ENCODE measurements around the gene CFAP61. TPM values are rescaled to one million over a fixed set of nuclear protein-coding genes. Genes with fewer than 3 reads are reported as not detected.
"Not testable (repeated sequence)": the region's sequence is repeated elsewhere in the genome, so short reads cannot be mapped to it uniquely, and the experiment has no call there.

Gene CFAP61
- polyA plus RNA-seq, 1 experiment = not detected

DNA sequence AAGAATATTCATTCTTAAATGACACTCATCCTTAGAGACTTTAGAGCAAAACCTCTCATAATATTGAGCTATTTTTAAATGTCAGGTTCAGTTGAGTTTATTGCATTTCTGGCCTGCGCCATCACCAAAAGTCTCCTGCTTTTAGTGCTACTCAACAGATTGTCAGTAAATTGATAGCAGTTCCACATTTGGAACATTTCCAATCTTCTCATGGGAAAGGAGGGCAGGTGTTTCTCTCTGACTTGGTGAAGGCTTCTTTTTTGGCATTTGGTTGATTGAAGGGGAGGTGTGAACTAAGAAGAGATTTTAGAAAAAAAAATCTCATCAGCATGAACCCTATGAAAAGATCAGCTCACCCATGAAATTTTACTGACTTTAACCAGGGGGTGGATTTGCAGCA is 189.6 kb downstream of the CFAP61 start:
- POLR2A ChIA-PET = no interaction called here
- TF ChIP-seq, protein P1, sequence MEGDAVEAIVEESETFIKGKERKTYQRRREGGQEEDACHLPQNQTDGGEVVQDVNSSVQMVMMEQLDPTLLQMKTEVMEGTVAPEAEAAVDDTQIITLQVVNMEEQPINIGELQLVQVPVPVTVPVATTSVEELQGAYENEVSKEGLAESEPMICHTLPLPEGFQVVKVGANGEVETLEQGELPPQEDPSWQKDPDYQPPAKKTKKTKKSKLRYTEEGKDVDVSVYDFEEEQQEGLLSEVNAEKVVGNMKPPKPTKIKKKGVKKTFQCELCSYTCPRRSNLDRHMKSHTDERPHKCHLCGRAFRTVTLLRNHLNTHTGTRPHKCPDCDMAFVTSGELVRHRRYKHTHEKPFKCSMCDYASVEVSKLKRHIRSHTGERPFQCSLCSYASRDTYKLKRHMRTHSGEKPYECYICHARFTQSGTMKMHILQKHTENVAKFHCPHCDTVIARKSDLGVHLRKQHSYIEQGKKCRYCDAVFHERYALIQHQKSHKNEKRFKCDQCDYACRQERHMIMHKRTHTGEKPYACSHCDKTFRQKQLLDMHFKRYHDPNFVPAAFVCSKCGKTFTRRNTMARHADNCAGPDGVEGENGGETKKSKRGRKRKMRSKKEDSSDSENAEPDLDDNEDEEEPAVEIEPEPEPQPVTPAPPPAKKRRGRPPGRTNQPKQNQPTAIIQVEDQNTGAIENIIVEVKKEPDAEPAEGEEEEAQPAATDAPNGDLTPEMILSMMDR (IDR thresholded peaks at IDR 0.05; ENCODE audit: low read depth, low read length) = no peak
- Histone ChIP-seq H3K9me3 (ENCODE audit: control insufficient read depth, insufficient read depth, low read length) (no peaks in the 10 kb centered on the region), H3K4me3 (ENCODE audit: low read depth, low read length) (no peak overlapping the region), H3K27me3 (ENCODE audit: control insufficient read depth, insufficient read depth, low read length) (peaks cover 3% of the 10 kb centered on the region), H3K27ac (ENCODE audit: low read depth, low read length) (no peak overlapping the region)
- CTCF ChIA-PET = no interaction called here
- DNase-seq (ENCODE audit: low read depth, low spot score) = no peak

DNA sequence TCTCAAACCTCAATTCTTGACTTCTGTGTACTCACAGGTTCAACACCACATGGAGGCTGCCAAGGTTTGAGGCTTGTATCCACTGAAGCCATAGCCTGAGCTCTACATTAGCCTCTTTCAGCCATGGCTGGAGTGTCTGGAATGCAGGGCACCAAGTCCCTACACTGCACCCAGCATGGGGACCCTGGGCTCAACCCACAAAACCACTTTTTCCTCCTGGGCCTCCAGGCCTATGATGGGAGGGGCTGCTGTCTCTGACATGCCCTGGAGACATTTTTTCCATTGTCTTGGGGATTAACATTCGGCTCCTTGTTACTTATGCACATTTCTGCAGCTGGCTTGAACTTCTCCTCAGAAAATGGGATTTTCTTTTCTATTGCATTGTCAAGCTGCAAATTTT is 192.1 kb downstream of the CFAP61 start:
- DNase-seq (ENCODE audit: low read depth, low spot score); CTCF ChIA-PET; H3K4me3 ChIP-seq (ENCODE audit: low read depth, low read length); H3K9me3 ChIP-seq (ENCODE audit: control insufficient read depth, insufficient read depth, low read length); H3K27me3 ChIP-seq (ENCODE audit: control insufficient read depth, insufficient read depth, low read length); POLR2A ChIA-PET; H3K27ac ChIP-seq (ENCODE audit: low read depth, low read length): not testable (repeated sequence)

DNA sequence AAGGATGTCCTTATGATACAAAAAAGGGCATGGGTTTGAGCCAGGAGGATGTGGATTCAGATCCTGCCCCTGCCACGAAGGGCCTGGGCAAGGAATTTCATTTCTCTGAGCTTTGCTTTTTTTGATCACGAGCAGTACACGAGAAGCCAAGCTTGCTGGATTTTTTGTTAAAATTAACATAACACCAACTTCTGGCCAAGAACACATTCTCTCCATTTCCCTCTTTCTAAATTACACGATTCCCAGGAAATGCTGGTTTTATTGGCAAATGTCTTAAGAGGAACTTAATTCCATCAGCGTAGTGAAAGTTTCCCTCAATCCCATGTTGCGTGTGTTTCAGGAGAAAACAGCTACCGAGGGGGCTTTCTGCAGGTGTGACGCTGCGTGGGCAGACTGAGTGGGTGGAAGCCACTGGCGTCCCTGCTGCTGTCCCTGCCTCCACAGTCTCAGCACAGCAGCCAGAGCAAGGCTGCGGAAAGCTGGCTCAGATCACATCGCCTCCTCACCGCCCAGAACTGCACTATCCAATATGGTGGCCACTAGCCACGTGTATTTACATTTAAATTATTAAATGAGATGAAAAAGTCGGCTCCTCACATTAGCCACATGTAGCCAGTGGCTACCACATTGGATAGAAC is 194.8 kb downstream of the CFAP61 start:
- Histone ChIP-seq H3K9me3 (ENCODE audit: control insufficient read depth, insufficient read depth, low read length) (no peaks in the 10 kb centered on the region), H3K27ac (ENCODE audit: low read depth, low read length) (no peak overlapping the region), H3K27me3 (ENCODE audit: control insufficient read depth, insufficient read depth, low read length) (no peaks in the 10 kb centered on the region), H3K4me3 (ENCODE audit: low read depth, low read length) (no peak overlapping the region)
- TF ChIP-seq, protein P1 (IDR thresholded peaks at IDR 0.05; ENCODE audit: low read depth, low read length) = no peak
- ChIA-PET CTCF (interaction anchor here (1.0 kb wide), 1 partner anchor 346 kb away, joined by 4 read pairs; no protein-coding TSS in a partner anchor), POLR2A (no interaction called here)
- no peak for DNase-seq (ENCODE audit: low read depth, low spot score)

DNA sequence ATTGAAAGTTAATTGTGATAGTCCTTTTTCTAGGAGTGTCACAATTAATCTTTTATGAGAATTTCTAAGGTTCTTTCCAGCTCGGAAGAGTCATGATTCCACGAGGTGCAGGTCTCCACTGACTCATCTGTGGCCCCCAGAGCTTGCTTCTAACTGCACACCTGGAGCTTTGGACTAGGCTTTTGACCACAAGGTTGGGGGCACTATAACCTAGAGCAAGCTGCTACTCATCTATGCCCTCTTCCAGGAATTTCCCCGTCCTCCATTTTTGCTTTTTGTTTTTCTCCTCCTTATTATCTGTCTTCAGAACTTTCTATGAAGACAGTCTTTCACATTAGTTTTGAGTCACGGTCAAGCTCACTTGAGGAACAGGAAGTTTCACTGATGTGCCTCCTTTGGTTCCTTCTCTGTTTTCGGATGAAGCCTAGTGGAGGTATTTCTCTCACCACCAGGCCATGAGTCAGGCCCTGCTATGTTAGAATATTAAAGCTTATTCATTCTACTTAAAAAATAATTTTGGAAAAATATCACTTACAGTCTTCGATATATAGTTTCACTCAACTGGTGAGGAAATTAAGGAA is 196.4 kb downstream of the CFAP61 start:
- TF ChIP-seq, protein P1 (IDR thresholded peaks at IDR 0.05; ENCODE audit: low read depth, low read length) = no peak
- no peaks in the 10 kb centered on the region for H3K9me3 ChIP-seq (ENCODE audit: control insufficient read depth, insufficient read depth, low read length)
- H3K4me3 ChIP-seq (ENCODE audit: low read depth, low read length) = no peak overlapping the region
- DNase-seq (ENCODE audit: low read depth, low spot score) = no peak
- POLR2A ChIA-PET = no interaction called here
- CTCF ChIA-PET = interaction anchor here (0.7 to 1.0 kb wide), 2 partner anchors 10 to 12 kb away, joined by 3 read pairs; no protein-coding TSS in a partner anchor
- no peak overlapping the region for H3K27ac ChIP-seq (ENCODE audit: low read depth, low read length)
- no peaks in the 10 kb centered on the region for H3K27me3 ChIP-seq (ENCODE audit: control insufficient read depth, insufficient read depth, low read length)

DNA sequence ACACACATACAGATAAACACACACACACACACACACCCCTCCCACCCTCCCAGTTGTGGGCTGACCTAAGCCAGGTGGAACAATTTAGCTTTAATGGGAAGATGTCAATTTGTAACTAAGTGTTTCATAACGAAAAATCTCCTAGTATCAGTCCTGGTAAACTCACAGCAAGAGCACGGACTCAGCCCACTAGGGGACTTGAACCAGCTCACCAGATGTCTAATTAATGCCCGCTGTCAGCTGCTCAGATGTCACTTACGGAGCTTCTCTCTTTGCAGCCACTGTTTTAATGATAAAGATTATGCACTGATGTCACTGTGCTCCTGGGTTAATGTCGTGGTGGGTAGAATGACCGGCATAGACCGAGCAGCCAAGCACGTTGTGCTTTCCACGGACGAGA is 199.0 kb downstream of the CFAP61 start:
- Histone ChIP-seq H3K27me3 (ENCODE audit: control insufficient read depth, insufficient read depth, low read length) (no peaks in the 10 kb centered on the region), H3K4me3 (ENCODE audit: low read depth, low read length) (no peak overlapping the region), H3K9me3 (ENCODE audit: control insufficient read depth, insufficient read depth, low read length) (no peaks in the 10 kb centered on the region), H3K27ac (ENCODE audit: low read depth, low read length) (no peak overlapping the region)
- no peak for DNase-seq (ENCODE audit: low read depth, low spot score)
- ChIA-PET CTCF (interaction anchor here (0.7 to 1.4 kb wide), 3 partner anchors 8 to 14 kb away, joined by 3 read pairs; no protein-coding TSS in a partner anchor), POLR2A (no interaction called here)
- TF ChIP-seq, protein P1 (IDR thresholded peaks at IDR 0.05; ENCODE audit: low read depth, low read length) = no peak

Data from AG04450 (cell line).